Upper lobe of right lung (tissue), 1 donor: Measurements from ENCODE around the gene PSME3. TPM values are rescaled to one million over a fixed set of nuclear protein-coding genes. Genes with fewer than 3 reads are reported as not detected.

Experiments used
- ATAC-seq: fragments of 200-7000 bp; cut with Tn5 transposase; one replicate; pipeline ENCODE4 v1.9.1; 2020; ENCODE audit warnings: mild to moderate bottlenecking, moderate library complexity
- DNase-seq: peaks from one replicate; pipeline ENCODE4 v3.0.0-alpha.2; 2020
- H3K27ac ChIP-seq: fragments of 200-600 bp; one replicate; pipeline ENCODE4 v1.8.0; 2022
- H3K27me3 ChIP-seq: fragments of 200-600 bp; one replicate; pipeline ENCODE4 v1.8.0; 2022; ENCODE audit warnings: mild to moderate bottlenecking
- H3K36me3 ChIP-seq: fragments of 200-600 bp; one replicate; pipeline ENCODE4 v1.8.0; 2022
- H3K4me1 ChIP-seq: fragments of 200-600 bp; one replicate; pipeline ENCODE4 v1.8.0; 2022
- H3K4me3 ChIP-seq: fragments of 200-600 bp; one replicate; pipeline ENCODE4 v1.8.0; 2022; ENCODE audit warnings: mild to moderate bottlenecking
- H3K9me3 ChIP-seq: fragments of 200-600 bp; one replicate; pipeline ENCODE4 v1.8.0; 2022
- CTCF ChIP-seq: fragments of 200-600 bp; IDR thresholded peaks from one replicate; pipeline ENCODE4 v1.8.0; 2022; ENCODE audit warnings: antibody characterized with exemption
- intact Hi-C: fragments of 100-400 bp; cut with DNase I; formaldehyde crosslinking; loops from one replicate; pipeline ENCODE4 v1.11.0; 2022
- total RNA-seq: library from RNA; stranded (reverse); fragmentation: NEBNext Ultra II Directional; extraction: Animal tissue kit (Norgen Biotek cat#: 25700); gene quantifications from one replicate; pipeline ENCODE4 v1.2.1, GENCODE V29; 2021
- donor health status: DM: no; HTN: yes; CAD: no; lungs with severe emphysema.

PSME3 gene
- total RNA-seq, 1 donor from 2014 or later, result 89.4 TPM

- DNase-seq (no peak), ATAC-seq (no peak)
- no peak overlapping the region for H3K27ac ChIP-seq
- H3K27me3 ChIP-seq, result peaks cover 9% of the 10 kb centered on the region
- intact Hi-C loops, result no loop called here
- H3K4me3 ChIP-seq, result no peak overlapping the region
- H3K4me1 ChIP-seq, result peaks cover 3% of the 10 kb centered on the region
- H3K9me3 ChIP-seq, result no peaks in the 10 kb centered on the region
- H3K36me3 ChIP-seq, result no peaks in the 10 kb centered on the region
- TF ChIP-seq CTCF, result no peak
Observed at GRCh38 chr17:42791948-42792347, 41.2 kb upstream of the PSME3 start.

GRCh38 chr17:42792545-42792944 lies 40.7 kb upstream of the PSME3 start:
- intact Hi-C loops, result no loop called here
- ATAC-seq (no peak), DNase-seq (no peak)
- Histone ChIP-seq H3K36me3 (no peaks in the 10 kb centered on the region), H3K27me3 (peaks cover 8% of the 10 kb centered on the region), H3K4me3 (no peak overlapping the region), H3K4me1 (peaks cover 9% of the 10 kb centered on the region), H3K27ac (no peak overlapping the region), H3K9me3 (no peaks in the 10 kb centered on the region)
- no peak for TF ChIP-seq CTCF

- DNase-seq (no peak), ATAC-seq (no peak)
- H3K4me3 ChIP-seq, result no peak overlapping the region
- no peak overlapping the region for H3K27ac ChIP-seq
- no peaks in the 10 kb centered on the region for H3K36me3 ChIP-seq
- H3K4me1 ChIP-seq, result peaks cover 18% of the 10 kb centered on the region
- TF ChIP-seq CTCF, result no peak
- H3K9me3 ChIP-seq, result no peaks in the 10 kb centered on the region
- intact Hi-C loops, result no loop called here
- H3K27me3 ChIP-seq, result no peaks in the 10 kb centered on the region
Observed at GRCh38 chr17:42795061-42795460, 38.1 kb upstream of the PSME3 start.

GRCh38 chr17:42795465-42795864 lies 37.7 kb upstream of the PSME3 start:
- intact Hi-C loops, result no loop called here
- ATAC-seq (no peak), DNase-seq (no peak)
- no peak overlapping the region for H3K4me3 ChIP-seq
- peaks cover 18% of the 10 kb centered on the region for H3K4me1 ChIP-seq
- H3K36me3 ChIP-seq, result no peaks in the 10 kb centered on the region
- no peak overlapping the region for H3K27ac ChIP-seq
- no peaks in the 10 kb centered on the region for H3K9me3 ChIP-seq
- TF ChIP-seq CTCF, result no peak
- no peaks in the 10 kb centered on the region for H3K27me3 ChIP-seq

- Histone ChIP-seq H3K27me3 (no peaks in the 10 kb centered on the region), H3K27ac (no peak overlapping the region)
- intact Hi-C loops, result no loop called here
Observed at GRCh38 chr17:42796066-42796758, 37.0 kb upstream of the PSME3 start.

More at GRCh38 chr17:42796066-42796758, 37.0 kb upstream of the PSME3 start:
- Histone ChIP-seq H3K36me3 (no peaks in the 10 kb centered on the region), H3K4me1 (peaks cover 18% of the 10 kb centered on the region), H3K9me3 (no peaks in the 10 kb centered on the region), H3K4me3 (no peak overlapping the region)
- ATAC-seq (no peak), DNase-seq (no peak)
- no peak for TF ChIP-seq CTCF
